ENCODE results near the gene KCNK17.

DNA sequence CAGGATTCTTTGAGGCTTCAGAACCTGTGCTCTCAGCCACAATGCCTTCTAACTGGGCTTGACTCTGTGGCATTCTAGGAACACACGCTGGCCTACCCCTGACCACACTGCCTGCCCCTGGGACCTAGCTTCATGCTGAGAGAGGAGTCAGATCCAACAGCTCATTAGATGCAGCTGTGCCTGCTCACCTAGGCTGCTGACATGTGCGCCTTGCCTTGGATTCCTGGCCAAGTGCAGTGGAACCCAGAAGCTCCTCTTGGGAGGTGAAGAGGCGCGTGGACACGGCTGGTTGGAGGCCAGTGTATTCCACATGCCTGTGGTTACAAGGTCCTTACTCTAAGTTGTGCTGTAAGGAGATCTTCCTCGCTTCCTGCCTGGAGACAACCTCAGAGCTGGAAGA lies 33.0 kb upstream of the KCNK17 start:
- TF ChIP-seq, protein P1, sequence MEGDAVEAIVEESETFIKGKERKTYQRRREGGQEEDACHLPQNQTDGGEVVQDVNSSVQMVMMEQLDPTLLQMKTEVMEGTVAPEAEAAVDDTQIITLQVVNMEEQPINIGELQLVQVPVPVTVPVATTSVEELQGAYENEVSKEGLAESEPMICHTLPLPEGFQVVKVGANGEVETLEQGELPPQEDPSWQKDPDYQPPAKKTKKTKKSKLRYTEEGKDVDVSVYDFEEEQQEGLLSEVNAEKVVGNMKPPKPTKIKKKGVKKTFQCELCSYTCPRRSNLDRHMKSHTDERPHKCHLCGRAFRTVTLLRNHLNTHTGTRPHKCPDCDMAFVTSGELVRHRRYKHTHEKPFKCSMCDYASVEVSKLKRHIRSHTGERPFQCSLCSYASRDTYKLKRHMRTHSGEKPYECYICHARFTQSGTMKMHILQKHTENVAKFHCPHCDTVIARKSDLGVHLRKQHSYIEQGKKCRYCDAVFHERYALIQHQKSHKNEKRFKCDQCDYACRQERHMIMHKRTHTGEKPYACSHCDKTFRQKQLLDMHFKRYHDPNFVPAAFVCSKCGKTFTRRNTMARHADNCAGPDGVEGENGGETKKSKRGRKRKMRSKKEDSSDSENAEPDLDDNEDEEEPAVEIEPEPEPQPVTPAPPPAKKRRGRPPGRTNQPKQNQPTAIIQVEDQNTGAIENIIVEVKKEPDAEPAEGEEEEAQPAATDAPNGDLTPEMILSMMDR (IDR thresholded peaks at IDR 0.05), result no peak
- no peak for TF ChIP-seq POLR2A (IDR thresholded peaks at IDR 0.05)
